ENCODE results near the gene PGLYRP3.

GRCh38 chr1:153248176-153248879 lies 64.4 kb downstream of the PGLYRP3 start:
- TF ChIP-seq CTCF (IDR thresholded peaks at IDR 0.05; ENCODE audit: extremely low read depth in 1 of 2, insufficient read depth in 1 of 2, low read depth in 1 of 2, low read length in 2 of 2) (no peak), POLR2A (IDR thresholded peaks at IDR 0.05; ENCODE audit: low read depth, low read length) (no peak), POLR2AphosphoS5 (IDR thresholded peaks at IDR 0.05; ENCODE audit: insufficient read depth, low read depth, low read length) (no peak), EZH2 (IDR thresholded peaks at IDR 0.05; ENCODE audit: borderline replicate concordance, low read depth, low read length, severe bottlenecking) (no peak), GATA2 (IDR thresholded peaks at IDR 0.05; ENCODE audit: insufficient read depth, insufficient read length, low read depth, low read length) (no peak)
